WTC11 (cell line): ENCODE data around the gene TBRG4. TPM values are rescaled to one million over a fixed set of nuclear protein-coding genes. Genes with fewer than 3 reads are reported as not detected.

Experiments
- ATAC-seq: fragments of 200-7000 bp; cut with Tn5 transposase; 2 replicates; pipeline ENCODE4 v1.10.0; 2021; ENCODE audit warnings: mild to moderate bottlenecking, moderate library complexity
- CTCF ChIA-PET: fragments of 300-600 bp; sonication (Branson Sonifier 250); formaldehyde crosslinking; loops from one replicate; lab custom pipeline; 2021; ENCODE audit warnings: antibody characterized with exemption; lab: Charles Lee
- POLR2A ChIA-PET: fragments of 350-600 bp; sonication (Branson Sonifier 250); formaldehyde crosslinking; loops from one replicate; lab custom pipeline; 2021; ENCODE audit warnings: antibody characterized with exemption; lab: Charles Lee
- DNase-seq: peaks from one replicate; pipeline ENCODE4 v3.0.0; 2021; ENCODE audit warnings: low spot score
- H3K27ac Mint-ChIP-seq: 2 replicates; pipeline ENCODE4 v1.8.0; 2021; ENCODE audit warnings: mixed read lengths
- H3K27me3 Mint-ChIP-seq: 2 replicates; pipeline ENCODE4 v1.8.0; 2021; ENCODE audit warnings: low read depth, mild to moderate bottlenecking, moderate library complexity, mixed read lengths
- H3K36me3 Mint-ChIP-seq: 2 replicates; pipeline ENCODE4 v1.8.0; 2021; ENCODE audit warnings: mixed read lengths
- H3K4me1 Mint-ChIP-seq: 2 replicates; pipeline ENCODE4 v1.8.0; 2022; ENCODE audit warnings: mixed read lengths
- H3K4me3 Mint-ChIP-seq: 2 replicates; pipeline ENCODE4 v1.8.0; 2021; ENCODE audit warnings: mild to moderate bottlenecking, moderate library complexity, mixed read lengths
- H3K9me3 Mint-ChIP-seq: 2 replicates; pipeline ENCODE4 v1.8.0; 2021; ENCODE audit warnings: mixed read lengths
- ARID4B ChIP-seq: sonication (generic); formaldehyde crosslinking; IDR thresholded peaks from 2 replicates; pipeline ENCODE4 v1.8.0; 2023; ENCODE audit warnings: missing genetic modification reagents, mild to moderate bottlenecking, borderline replicate concordance
- CDX4 ChIP-seq: fragments of 250-450 bp; sonication (Bioruptor Pico); IDR thresholded peaks from 2 replicates; pipeline ENCODE4 v1.9.0; 2021; ENCODE audit warnings: moderate library complexity, mild to moderate bottlenecking, inconsistent platforms, borderline replicate concordance
- ERG ChIP-seq: fragments of 250-450 bp; sonication (Bioruptor Pico); IDR thresholded peaks from 2 replicates; pipeline ENCODE4 v1.8.0; 2021; ENCODE audit warnings: mild to moderate bottlenecking
- ETV6 ChIP-seq: sonication (generic); formaldehyde crosslinking; IDR thresholded peaks from 2 replicates; pipeline ENCODE4 v1.8.1; 2022; ENCODE audit warnings: mild to moderate bottlenecking, missing genetic modification reagents
- FOXK1 ChIP-seq: sonication (generic); formaldehyde crosslinking; IDR thresholded peaks from 2 replicates; pipeline ENCODE4 v1.8.0; 2022; ENCODE audit warnings: mild to moderate bottlenecking, moderate library complexity, missing genetic modification reagents
- KAT7 ChIP-seq: sonication (generic); formaldehyde crosslinking; IDR thresholded peaks from 2 replicates; pipeline ENCODE4 v1.8.1; 2023; ENCODE audit warnings: missing genetic modification reagents, mild to moderate bottlenecking, borderline replicate concordance
- NFE2L1 ChIP-seq: sonication (generic); formaldehyde crosslinking; IDR thresholded peaks from 2 replicates; pipeline ENCODE4 v1.8.1; 2023; ENCODE audit warnings: missing genetic modification reagents
- PREB ChIP-seq: sonication (generic); formaldehyde crosslinking; IDR thresholded peaks from 2 replicates; pipeline ENCODE4 v1.8.1; 2022; ENCODE audit warnings: mild to moderate bottlenecking, missing genetic modification reagents, moderate library complexity, borderline replicate concordance
- SMAD3 ChIP-seq: sonication (generic); formaldehyde crosslinking; IDR thresholded peaks from 2 replicates; pipeline ENCODE4 v1.8.0; 2022; ENCODE audit warnings: missing genetic modification reagents, mild to moderate bottlenecking, borderline replicate concordance
- TP53 ChIP-seq: sonication (generic); formaldehyde crosslinking; IDR thresholded peaks from 2 replicates; pipeline ENCODE4 v1.8.1; 2023; ENCODE audit warnings: mild to moderate bottlenecking, missing genetic modification reagents
- USF1 ChIP-seq: sonication (generic); formaldehyde crosslinking; IDR thresholded peaks from 2 replicates; pipeline ENCODE4 v1.8.0; 2022; ENCODE audit warnings: mild to moderate bottlenecking, missing genetic modification reagents
- ZBTB21 ChIP-seq: sonication (generic); formaldehyde crosslinking; IDR thresholded peaks from 2 replicates; pipeline ENCODE4 v1.8.1; 2023; ENCODE audit warnings: mild to moderate bottlenecking, missing genetic modification reagents, borderline replicate concordance
- ZNF138 ChIP-seq: sonication (generic); formaldehyde crosslinking; conservative IDR thresholded peaks from 2 replicates; pipeline ENCODE4 v1.8.1; 2022; ENCODE audit warnings: mild to moderate bottlenecking, moderate library complexity, missing genetic modification reagents
- ZNF263 ChIP-seq: sonication (generic); formaldehyde crosslinking; IDR thresholded peaks from 2 replicates; pipeline ENCODE4 v1.8.1; 2022; ENCODE audit warnings: low read depth, mild to moderate bottlenecking, moderate library complexity, missing genetic modification reagents
- ZNF281 ChIP-seq: sonication (generic); formaldehyde crosslinking; IDR thresholded peaks from 2 replicates; pipeline ENCODE4 v1.8.0; 2023; ENCODE audit warnings: mild to moderate bottlenecking, missing genetic modification reagents
- ZNF416 ChIP-seq: fragments of 250-450 bp; sonication (Bioruptor Pico); IDR thresholded peaks from 2 replicates; pipeline ENCODE4 v1.9.0; 2021; ENCODE audit warnings: mild to moderate bottlenecking, inconsistent platforms
- total RNA-seq: library from RNA; stranded (reverse); gene quantifications from 3 replicates; pipeline ENCODE4 v1.2.3, GENCODE V29; 2021

The TBRG4 gene
- total RNA-seq, 1 experiment from 2014 or later, result 167 TPM

- TF ChIP-seq CDX4 (CRISPR knock-in tag), result no peak
- TF ChIP-seq TP53 (CRISPR knock-in tag), result no peak
- no peak for TF ChIP-seq ZNF138 (CRISPR knock-in tag)
- TF ChIP-seq ZNF416 (CRISPR knock-in tag), result no peak
- no peak for TF ChIP-seq PREB (CRISPR knock-in tag)
Observed at GRCh38 chr7:45073031-45073785, 38.3 kb downstream of the TBRG4 start (continued).

- no peaks in the 10 kb centered on the region for H3K9me3 Mint-ChIP-seq
- ChIA-PET POLR2A (no interaction called here), CTCF (interaction anchor here (0.6 to 5.1 kb wide), 5 partner anchors 64 to 191 kb away, joined by 4 to 35 read pairs (median 4); no protein-coding TSS in a partner anchor)
- no peaks in the 10 kb centered on the region for H3K27me3 Mint-ChIP-seq
- no peak for DNase-seq
- H3K27ac Mint-ChIP-seq, result peak overlapping the region; percentile 74; the same call in 1 of the 2 replicates
- no peak for ATAC-seq
- peaks cover 12% of the 10 kb centered on the region for H3K36me3 Mint-ChIP-seq
- H3K4me3 Mint-ChIP-seq, result no peak overlapping the region
- TF ChIP-seq ZNF281 (no peak), USF1 (no peak), ZNF263 (CRISPR knock-in tag) (no peak), ETV6 (CRISPR knock-in tag) (no peak)
- H3K4me1 Mint-ChIP-seq, result no peaks in the 10 kb centered on the region
Observed at GRCh38 chr7:45072131-45073030, 39.1 kb downstream of the TBRG4 start.

GRCh38 chr7:45071528-45071927 is 40.0 kb downstream of the TBRG4 start:
- Mint-ChIP-seq H3K36me3 (peaks cover 12% of the 10 kb centered on the region), H3K4me3 (no peak overlapping the region), H3K27ac (no peak overlapping the region), H3K27me3 (no peaks in the 10 kb centered on the region), H3K4me1 (no peaks in the 10 kb centered on the region), H3K9me3 (no peaks in the 10 kb centered on the region)
- ATAC-seq (no peak), DNase-seq (no peak)
- CTCF ChIA-PET, result interaction anchor here (0.5 to 5.1 kb wide), 3 partner anchors 72 to 255 kb away, joined by 3 to 35 read pairs (median 4); no protein-coding TSS in a partner anchor
- POLR2A ChIA-PET, result no interaction called here
- no peak for TF ChIP-seq ARID4B
- TF ChIP-seq ERG (CRISPR knock-in tag), result no peak
- TF ChIP-seq ZBTB21 (CRISPR knock-in tag), result no peak
- TF ChIP-seq SMAD3 (CRISPR knock-in tag), result no peak
- TF ChIP-seq NFE2L1, result no peak
- TF ChIP-seq FOXK1, result no peak
- TF ChIP-seq KAT7 (CRISPR knock-in tag), result no peak
